HL-60/S4 treated with phorbol 12-myristate 13-acetate at 8.2 ng/mL for 4 days and 3 days (cell line): ENCODE results near the gene TBC1D8.

Experiments
- in situ Hi-C: fragments of 300-500 bp; cut with MboI; formaldehyde crosslinking; loops from 2 replicates; pipeline ENCODE4 v1.15.0; 2022; ENCODE audit warnings: low sequenced_read_pairs

TBC1D8 gene

GRCh38 chr2:101167532-101167931 is 16.4 kb upstream of the TBC1D8 start:
- in situ Hi-C loops: loop anchor here (25.0 kb wide), 1 partner anchor 130 kb away; no protein-coding TSS in a partner anchor

- in situ Hi-C loops: loop anchor here (25.0 kb wide), 1 partner anchor 127 kb away; no protein-coding TSS in a partner anchor
Observed at GRCh38 chr2:101164021-101164420, 12.8 kb upstream of the TBC1D8 start.

DNA sequence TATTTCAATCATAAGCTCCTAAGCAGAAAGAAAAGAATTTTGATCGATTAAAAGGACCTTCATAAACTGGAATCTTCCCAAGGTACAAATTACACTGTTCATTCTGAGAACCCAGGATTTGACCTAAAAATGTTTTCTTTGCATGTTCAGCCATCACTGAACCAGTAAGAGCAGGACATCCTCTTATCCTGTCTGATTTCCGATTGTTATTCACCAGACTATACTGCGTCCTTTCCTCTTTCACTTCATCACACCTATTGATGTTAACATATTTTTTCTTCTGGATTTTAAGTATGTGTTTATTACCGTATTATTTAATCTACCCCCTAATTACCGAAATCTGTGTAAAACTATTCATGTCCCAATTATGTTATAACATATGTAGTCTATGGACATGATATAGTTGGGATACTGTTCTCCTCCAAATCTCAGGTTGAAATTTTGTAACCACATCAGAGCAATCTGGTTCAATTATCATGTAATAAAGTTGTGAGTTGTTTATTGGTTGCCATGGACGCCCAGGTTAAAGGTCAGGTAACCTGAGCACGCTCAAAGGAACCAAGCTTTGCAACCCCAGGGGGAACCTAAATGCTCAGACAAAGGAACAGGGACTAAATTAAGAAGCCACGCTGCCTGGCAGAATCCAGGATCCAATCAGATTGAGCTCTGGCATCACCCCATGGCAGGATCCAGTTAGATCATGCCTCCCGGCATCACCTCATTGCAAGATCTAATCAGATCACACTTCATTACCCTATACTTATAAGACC is 11.6 kb upstream of the TBC1D8 start:
- in situ Hi-C loops: loop anchor here (25.0 kb wide), 1 partner anchor 125 kb away; no protein-coding TSS in a partner anchor

DNA sequence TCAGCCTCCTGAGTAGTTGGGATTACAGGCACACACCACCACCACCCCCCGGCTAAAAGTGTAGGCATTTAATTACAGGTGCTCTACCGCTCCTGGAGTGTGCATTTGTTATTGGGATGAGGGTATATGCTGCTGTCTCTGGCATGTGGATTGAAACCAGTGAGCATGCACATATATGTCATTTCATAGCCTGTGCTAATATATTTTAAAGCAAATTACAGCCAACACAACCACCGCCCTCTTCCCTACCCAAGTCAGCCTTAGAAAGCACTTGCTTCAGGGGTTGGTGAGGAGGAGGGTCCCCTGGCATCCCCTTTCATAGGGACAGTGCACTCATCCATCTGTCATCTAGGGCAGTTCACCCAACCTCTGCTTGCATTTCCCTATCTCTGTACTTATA is 10.5 kb upstream of the TBC1D8 start:
- in situ Hi-C loops: loop anchor here (25.0 kb wide), 1 partner anchor 124 kb away; no protein-coding TSS in a partner anchor

DNA sequence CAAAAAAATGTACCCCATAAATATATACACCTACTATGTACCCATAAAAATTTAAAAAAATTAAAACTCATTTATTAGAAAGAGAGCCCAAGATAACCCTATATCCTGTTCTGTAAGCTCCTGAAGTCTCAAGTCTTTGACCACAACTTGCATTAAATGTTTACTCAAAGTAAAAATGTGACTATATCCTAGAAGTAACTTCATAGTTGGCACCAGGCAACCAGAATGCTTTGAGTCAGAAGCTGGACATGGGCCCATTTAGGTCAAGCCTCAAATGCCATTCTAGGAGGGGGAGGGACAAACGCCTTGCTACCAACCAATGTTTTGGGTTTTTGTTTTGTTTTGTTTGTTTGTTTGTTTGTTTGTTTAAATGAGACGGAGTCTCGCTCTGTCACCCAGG is 9.3 kb upstream of the TBC1D8 start:
- in situ Hi-C loops: loop anchor here (25.0 kb wide), 1 partner anchor 123 kb away; no protein-coding TSS in a partner anchor

DNA sequence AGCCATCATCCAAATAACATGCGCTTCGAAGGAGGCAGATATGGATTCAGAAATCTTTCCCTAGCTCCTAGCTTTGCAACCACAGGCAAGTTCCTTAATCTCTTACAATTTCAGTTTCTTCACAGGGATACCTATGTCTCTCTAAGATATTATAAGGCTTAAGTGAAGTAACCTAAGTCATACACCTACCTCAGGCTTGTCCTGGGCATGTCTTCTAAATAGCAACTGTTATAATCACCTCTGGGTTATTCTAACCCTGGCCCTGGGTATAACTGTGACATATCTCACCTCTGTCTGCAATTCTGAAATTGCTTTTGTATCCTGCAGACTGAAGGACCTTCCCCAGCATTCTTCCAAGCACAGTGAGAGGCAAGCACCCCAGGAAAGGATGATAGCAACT is 8.3 kb upstream of the TBC1D8 start:
- in situ Hi-C loops: loop anchor here (25.0 kb wide), 1 partner anchor 122 kb away; no protein-coding TSS in a partner anchor

DNA sequence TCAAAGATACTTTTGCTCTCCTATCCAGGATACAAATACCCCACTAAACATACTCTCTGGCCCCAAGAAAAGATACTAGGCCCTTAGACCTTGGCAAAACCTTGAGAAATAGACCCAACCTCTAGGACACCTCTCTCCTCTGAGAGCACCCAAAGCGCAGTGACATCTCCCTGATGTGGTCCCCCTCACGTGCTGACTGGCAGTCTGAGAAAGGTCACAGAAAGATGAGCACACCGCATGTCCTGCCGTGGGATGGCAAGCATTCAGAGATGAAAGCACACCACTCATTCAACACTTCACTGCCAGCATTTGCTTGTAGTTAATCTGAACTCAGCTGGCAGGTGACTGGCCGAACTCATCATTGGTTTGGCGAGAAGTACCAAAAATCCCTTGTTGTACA is 6.1 kb upstream of the TBC1D8 start:
- in situ Hi-C loops: loop anchor here (25.0 kb wide), 1 partner anchor 120 kb away; no protein-coding TSS in a partner anchor

- in situ Hi-C loops: loop anchor here (25.0 kb wide), 1 partner anchor 116 kb away; no protein-coding TSS in a partner anchor
Observed at GRCh38 chr2:101153787-101154186, 2.6 kb upstream of the TBC1D8 start.

DNA sequence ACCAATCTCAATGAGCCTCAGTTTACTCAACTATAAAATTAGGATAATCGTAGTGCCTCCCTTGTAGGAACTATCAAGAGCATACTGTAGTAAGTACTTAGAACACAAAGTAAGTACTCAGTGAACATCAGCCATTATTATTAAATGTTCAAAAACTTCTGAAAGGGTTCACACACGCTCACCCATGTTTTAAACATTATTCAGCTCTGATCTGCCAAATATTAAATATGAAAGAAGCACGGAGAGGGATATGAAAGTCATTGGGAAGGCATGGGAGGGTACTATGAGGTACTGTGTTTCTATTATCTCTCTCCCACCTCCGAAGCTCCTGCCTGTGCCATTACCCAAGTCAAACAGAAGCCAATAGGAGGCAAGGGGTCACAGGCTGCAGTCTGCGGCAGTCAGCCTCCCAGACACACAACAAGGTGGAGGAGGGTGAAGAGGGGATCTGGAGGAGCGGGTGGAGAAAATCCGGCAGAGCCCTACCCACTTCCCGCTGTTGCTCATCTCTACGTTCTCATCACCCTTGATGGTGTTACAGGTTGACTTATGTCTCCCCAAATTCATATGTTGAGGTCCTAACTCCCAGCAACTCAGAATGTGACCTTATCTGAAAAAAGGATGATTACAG is 2.0 kb upstream of the TBC1D8 start:
- in situ Hi-C loops: loop anchor here (25.0 kb wide), 1 partner anchor 116 kb away; no protein-coding TSS in a partner anchor

GRCh38 chr2:101152272-101153076 is 1.3 kb upstream of the TBC1D8 start:
- in situ Hi-C loops: loop anchor here (25.0 kb wide), 1 partner anchor 115 kb away; no protein-coding TSS in a partner anchor

GRCh38 chr2:101151859-101152271 is 683 bp upstream of the TBC1D8 start:
- in situ Hi-C loops: loop anchor here (25.0 kb wide), 1 partner anchor 115 kb away; no protein-coding TSS in a partner anchor

DNA sequence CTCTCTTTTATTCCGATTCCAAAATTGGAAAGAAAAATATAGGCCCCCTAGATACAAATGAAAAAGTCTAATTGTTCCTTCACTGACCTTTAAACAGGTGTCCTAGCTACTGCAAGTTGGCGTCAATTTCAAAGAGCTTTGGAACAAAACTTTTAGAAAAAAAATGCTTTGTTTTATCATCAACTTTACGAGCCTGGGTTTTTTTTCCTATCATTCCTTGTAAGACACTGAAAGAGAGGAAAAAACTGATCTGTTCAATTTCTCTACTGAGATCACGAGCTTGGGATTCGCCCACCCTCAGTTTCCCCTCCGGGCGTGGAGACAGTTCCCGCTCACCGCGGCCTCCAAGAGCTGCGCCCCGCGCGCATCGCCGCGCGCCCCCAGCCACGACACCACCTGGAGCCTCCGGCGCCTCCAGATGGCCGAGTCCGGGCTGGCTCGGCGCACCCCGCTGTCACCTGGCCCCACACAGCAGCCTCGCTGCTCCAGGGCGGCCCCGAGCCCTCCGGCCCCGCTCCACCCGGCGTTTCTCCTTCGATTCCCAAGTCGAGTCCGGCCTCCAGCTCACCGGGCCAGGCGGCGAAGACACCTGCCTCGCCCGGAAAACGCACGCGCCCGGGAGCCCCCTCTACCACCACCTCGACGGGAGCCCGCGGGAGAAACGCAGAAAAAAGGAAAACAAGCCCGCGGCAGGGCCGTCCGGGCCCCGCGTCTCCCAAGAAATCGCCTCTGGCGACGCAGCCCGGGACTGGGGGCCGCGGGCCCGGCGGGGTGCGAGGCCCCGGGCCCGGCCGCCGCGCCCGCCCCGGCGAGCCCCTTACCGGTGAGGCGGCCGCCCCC is 656 bp downstream of the TBC1D8 start:
- in situ Hi-C loops: loop anchor here (25.0 kb wide), 1 partner anchor 113 kb away; no protein-coding TSS in a partner anchor

- in situ Hi-C loops: loop anchor here (25.0 kb wide), 1 partner anchor 112 kb away; no protein-coding TSS in a partner anchor
Observed at GRCh38 chr2:101149241-101150192, 1.7 kb downstream of the TBC1D8 start.

GRCh38 chr2:101148777-101149176 is 2.4 kb downstream of the TBC1D8 start:
- in situ Hi-C loops: no loop called here

GRCh38 chr2:101147971-101148370 is 3.2 kb downstream of the TBC1D8 start:
- in situ Hi-C loops: no loop called here

DNA sequence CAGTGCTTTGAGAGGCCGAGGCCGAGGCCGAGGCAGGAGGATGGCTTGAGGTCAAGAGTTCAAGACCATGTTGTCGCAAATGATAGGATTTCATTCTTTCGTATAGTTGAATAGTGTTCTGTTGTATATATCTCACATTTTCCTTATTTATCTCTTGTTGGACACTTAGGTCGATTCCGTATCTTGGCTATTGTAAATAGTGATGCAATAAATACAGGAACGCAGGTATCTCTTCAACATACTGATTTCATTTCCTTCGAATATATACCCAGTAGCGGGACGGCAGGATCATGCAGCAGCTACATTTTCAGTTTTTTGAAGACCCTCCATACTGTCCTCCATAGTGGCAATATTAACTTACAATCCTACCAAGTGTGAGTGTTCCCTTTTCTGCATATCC is 4.1 kb downstream of the TBC1D8 start:
- in situ Hi-C loops: no loop called here

DNA sequence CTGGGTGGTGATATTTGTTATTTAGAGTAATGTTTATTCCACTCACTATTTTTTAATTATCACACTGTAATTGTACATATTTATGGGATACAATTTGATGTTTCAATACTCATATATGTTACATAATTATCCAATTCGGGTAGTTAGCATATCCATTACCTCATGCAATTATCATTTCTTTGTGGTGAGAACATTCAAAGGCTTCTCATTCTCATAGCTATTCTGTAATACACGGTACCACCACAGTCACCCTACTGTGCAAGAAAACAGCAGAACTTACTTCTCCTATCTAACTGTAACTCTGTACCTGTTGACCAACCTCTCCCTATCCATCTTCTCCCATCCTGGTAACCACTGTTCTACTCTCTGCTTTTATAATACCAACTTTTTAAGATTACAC is 4.6 kb downstream of the TBC1D8 start:
- in situ Hi-C loops: no loop called here

DNA sequence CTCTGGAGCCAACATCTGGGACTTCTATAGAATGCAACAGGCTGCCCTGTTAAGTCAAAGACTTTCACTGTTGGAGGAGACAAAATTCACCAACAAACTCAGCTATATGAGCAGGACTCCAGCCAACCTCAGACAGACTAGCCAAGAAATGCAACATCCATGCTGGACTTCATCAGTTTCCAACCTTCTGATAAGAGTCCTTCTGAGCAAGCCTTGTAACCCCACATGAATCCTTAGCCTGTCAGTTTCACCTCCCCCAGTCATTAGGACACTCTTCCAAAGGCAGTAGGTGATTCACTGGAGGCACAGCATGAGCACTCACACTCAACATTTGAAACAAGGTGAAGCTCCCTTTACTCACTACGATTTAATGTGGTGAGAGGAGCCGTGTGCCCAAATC is 5.8 kb downstream of the TBC1D8 start:
- in situ Hi-C loops: no loop called here

DNA sequence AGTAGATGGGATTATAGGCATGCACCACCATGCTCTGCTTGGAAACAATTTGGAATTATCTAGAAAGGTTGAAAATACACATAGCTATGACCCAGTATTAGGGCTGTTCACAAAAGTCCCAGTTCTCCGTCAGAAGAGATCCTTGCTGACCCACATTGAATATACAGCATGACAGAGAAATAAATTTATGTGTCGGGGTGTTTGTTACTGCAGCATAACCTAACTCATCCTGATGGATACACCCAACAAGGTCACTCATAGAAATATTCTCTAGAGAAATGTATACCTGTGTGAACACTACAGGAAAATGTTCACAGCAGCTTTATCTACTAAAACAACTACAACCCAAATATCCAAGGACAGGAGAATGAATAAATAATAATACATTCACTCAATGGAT is 9.0 kb downstream of the TBC1D8 start:
- in situ Hi-C loops: no loop called here
